Nucleus accumbens (tissue), 56 donors: Measurements from ENCODE around the gene ENDOG.

Source experiments
- DNase-seq, 56 donors: peaks; one replicate each; lab custom pipeline; 2025; lab: John Stamatoyannopoulos, UW

Gene ENDOG

DNA sequence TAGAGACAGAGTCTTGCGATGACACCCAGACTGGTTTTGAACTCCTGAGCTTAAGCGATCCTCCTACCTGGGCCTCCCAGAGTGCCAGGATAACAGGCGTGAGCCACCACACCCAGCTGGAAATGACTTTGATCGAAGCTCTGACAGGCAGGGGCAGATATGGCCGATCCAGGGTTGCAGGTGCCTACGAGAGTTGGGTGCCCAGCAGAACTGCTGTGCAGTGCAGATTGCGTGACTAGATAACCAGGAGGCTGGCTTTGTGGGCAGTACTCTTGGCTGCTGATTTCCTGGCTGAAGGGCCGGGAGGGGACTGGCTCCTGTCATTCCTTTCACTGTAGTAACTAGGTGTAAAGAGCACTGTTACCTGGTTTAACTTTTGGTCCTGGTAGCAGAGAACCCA is 19.4 kb upstream of the ENDOG start:
- DNase-seq = no peak

DNA sequence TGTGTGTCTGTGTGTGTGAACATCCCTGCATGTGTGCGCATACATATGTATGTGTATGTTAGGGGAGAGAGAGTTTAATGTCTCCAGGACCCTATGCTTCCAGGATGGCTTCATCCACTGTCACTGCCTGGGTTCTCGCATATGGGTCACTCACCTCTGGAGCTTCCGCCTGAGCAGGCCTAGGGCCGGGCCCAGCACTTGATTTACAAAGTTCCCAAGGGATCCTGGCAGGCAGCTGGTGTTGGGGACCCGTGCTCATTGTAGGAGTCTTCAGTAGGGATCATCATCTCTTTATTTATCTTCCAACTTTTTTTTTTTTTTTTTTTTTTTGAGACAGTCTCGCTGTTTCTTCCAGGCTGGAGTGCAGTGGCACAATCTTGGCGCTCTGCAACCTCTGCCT is 18.2 kb upstream of the ENDOG start:
- no peak for DNase-seq

DNA sequence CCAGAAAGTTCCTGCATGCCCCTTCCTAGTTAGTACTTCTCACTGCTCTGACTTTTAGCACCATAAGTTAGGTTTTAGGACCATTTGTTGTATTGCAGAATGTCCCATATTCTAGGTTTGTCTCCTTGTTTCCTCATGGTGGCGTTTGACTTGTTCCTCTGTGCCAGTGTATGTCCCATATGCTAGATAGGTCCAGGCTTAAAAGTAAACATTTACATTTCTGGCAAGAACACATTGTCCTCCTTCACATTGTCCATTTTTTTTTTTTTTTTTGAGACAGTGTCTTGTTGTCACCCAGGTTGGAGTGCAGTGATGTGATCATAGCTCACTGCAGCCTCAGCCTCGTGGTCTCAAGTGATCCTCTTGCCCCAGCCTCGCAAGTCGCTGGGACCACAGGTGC is 15.8 kb upstream of the ENDOG start:
- DNase-seq = no peak

- DNase-seq = peak in 47 of 56 donors; percentile 8 to 83 (median 43)
Observed at GRCh38 chr9:128805661-128806060, 12.6 kb upstream of the ENDOG start.

DNA sequence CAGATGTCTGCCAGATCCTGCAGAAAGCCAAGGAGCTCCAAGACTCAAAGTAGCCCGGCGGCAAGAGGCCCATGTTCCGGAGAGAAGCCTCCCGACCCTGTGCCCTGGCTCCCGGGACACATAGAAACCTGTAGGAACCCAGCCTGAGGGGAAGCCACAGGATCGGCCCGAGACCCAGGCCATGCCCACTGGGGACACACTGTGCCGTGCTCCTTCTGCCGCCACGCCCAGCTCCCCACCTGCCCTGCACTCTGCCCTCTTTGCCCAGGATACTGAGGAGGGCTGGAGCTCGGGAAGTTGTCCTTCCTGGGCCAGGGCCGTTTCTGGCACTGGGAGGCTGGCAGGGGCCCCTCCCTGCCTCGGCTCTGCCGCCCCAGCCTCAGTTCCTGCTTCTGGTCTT is 10.5 kb upstream of the ENDOG start:
- DNase-seq = no peak

- no peak for DNase-seq
Observed at GRCh38 chr9:128808543-128808942, 9.8 kb upstream of the ENDOG start.

DNA sequence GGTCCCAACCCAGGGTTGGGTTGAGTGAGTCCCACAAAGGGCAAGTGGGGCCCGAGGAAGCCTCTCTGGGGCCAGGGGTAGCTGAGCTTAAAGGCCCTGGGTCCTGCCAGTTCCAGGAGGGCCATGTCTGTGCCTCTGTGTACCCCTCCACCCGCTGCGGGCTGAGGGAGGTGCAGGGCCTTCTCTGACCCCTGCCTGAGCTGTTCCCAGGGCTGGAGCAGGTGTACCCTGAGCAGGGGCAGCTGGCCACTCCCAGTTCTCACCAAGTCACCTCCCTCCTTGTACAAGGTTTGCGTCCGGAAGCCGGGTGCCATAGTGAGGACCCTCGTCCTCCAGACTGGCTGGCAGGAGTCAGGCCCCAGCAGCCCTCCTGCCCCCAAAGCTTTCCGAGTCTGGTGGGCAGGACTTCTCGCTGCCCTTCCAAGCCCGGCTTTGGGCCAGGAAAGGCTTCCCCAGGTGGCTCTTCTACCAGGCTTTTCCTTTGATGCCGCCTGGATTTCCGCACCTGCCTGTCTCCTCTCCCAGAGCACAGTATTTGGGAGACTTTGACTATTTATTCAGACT is 9.2 kb upstream of the ENDOG start:
- DNase-seq = no peak

GRCh38 chr9:128809831-128810230 is 8.5 kb upstream of the ENDOG start:
- DNase-seq = no peak

DNA sequence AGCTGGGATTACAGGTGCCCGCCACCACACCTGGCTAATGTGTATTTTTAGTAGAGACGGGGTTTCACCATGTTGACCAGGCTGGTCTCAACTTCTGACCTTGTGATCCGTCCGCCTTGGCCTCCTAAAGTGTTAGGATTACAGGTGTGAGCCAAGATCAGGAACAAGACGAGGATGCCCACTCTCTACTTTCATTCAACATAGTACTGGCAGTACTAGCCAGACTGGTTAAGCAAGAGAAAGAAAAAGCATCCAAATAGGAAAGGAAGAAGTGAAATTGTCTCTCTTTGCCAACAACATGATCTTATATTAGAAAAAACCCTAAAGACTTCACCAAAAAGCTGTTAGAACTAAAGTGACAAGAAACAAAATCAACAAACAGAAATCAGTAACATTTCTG is 7.4 kb upstream of the ENDOG start:
- DNase-seq = no peak

GRCh38 chr9:128818839-128819715 is 777 bp downstream of the ENDOG start:
- peak in 37 of 56 donors; percentile 11 to 66 (median 45) for DNase-seq

- DNase-seq = peak in 30 of 56 donors; percentile 7 to 75 (median 36)
Observed at GRCh38 chr9:128819716-128820664, 1.7 kb downstream of the ENDOG start.

GRCh38 chr9:128820665-128821583 is 2.6 kb downstream of the ENDOG start:
- no peak for DNase-seq

- DNase-seq = no peak
Observed at GRCh38 chr9:128821584-128822406, 3.5 kb downstream of the ENDOG start.

- DNase-seq = no peak
Observed at GRCh38 chr9:128822407-128823042, 4.2 kb downstream of the ENDOG start.

DNA sequence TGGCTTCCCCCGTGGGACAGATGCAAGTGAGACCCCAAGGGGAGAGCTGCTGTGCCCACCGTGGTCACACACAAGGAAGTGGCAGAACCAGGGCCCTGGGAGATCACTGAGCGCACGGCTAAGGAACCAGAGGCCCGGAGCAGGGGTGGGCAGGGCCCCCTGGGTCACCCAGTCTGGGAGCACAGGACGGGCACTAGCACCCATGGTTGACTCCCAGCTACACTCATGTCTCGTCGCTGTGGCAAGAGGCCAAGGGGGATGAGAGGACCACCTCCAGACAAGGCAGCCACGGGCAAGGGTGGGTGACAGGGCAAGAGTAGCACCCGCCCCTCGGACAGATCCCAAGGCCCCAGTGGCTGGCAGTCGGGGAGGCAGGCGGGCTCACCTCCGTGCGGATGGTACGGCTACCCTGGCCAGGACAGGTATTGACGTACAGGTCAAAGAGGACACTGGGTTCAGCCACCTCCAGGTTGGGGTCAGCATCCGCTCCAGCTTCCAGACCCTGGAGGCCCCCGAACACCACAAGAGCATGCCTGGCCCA is 5.1 kb downstream of the ENDOG start:
- DNase-seq = no peak

DNA sequence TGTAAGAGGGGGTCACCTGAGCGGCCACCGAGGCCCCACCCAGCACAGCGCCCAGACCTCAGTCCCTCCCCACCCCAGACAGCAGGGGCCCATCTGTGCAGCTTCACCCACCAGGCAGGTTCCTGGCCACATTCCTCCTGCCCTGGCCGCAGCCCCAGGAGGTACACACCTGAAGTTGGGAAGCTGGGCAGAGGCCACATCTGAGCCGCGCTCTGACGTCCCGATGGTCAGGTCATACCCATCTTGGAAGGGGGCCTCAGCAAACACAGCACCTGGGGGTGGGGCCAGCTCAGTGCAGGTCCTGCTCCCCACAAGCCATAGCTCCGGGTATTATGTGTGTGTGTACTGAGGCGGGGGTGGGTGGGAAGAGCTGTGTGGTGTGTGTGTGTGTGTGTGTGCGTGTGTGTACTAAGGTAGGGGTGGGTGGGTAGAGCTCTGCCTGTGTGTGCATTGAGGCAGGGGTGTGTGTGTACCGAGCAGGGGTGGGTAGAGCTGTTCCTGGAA is 5.7 kb downstream of the ENDOG start:
- no peak for DNase-seq

- no peak for DNase-seq
Observed at GRCh38 chr9:128824911-128825310, 6.6 kb downstream of the ENDOG start.
